IMR-90 (cell line): ENCODE measurements around the gene WNT3. TPM values are rescaled to one million over a fixed set of nuclear protein-coding genes. Genes with fewer than 3 reads are reported as not detected.

ENCODE experiments used
- ATAC-seq: fragments of 200-7000 bp; cut with Tn5 transposase; 2 replicates; pipeline ENCODE4 v1.9.1; 2020; ENCODE audit warnings: low read depth, mild to moderate bottlenecking, moderate library complexity
- BruUV-seq: library from RNA; stranded (reverse); fragments of 400-500 nt; replicated peaks from 2 replicates; lab custom pipeline; 2021; lab: Mats Ljungman, UMichigan
- CTCF ChIA-PET: fragments of 300-600 bp; formaldehyde crosslinking; extraction: SDS; loops from one replicate; lab custom pipeline; 2021; ENCODE audit warnings: antibody characterized with exemption; lab: Yijun Ruan, JAX
- POLR2A ChIA-PET: fragments of 300-600 bp; sonication (Branson Sonifier 250); formaldehyde crosslinking; loops from one replicate; lab custom pipeline; 2022; ENCODE audit warnings: antibody characterized with exemption; ENCODE audit not compliant: unreplicated experiment; lab: Charles Lee
- DNase-seq: peaks from one replicate; pipeline ENCODE4 v3.0.0; 2013
- H2AFZ ChIP-seq: replicated peaks from 2 replicates; pipeline ENCODE3; 2013; ENCODE audit warnings: low read length, mild to moderate bottlenecking; ENCODE audit not compliant: poor library complexity
- H2AK5ac ChIP-seq: 2 replicates; pipeline ENCODE4 v1.6.1; 2013; ENCODE audit warnings: low read depth, low read length, inconsistent platforms
- H2AK9ac ChIP-seq: replicated peaks from 2 replicates; pipeline ENCODE3; 2013; ENCODE audit warnings: mild to moderate bottlenecking, low read depth, low read length, moderate library complexity; ENCODE audit not compliant: poor library complexity
- H2BK120ac ChIP-seq: 2 replicates; pipeline ENCODE4 v1.6.1; 2013; ENCODE audit warnings: low read depth, low read length, inconsistent platforms
- H2BK15ac ChIP-seq: 3 replicates; pipeline ENCODE4 v1.6.1; 2013; ENCODE audit warnings: low read depth, low read length, inconsistent platforms
- H2BK20ac ChIP-seq: 2 replicates; pipeline ENCODE4 v1.6.1; 2013; ENCODE audit warnings: low read depth, mild to moderate bottlenecking, inconsistent platforms, low read length, moderate library complexity
- H2BK5ac ChIP-seq: 2 replicates; pipeline ENCODE4 v1.6.1; 2013; ENCODE audit warnings: mild to moderate bottlenecking, low read depth, low read length, inconsistent platforms; ENCODE audit not compliant: poor library complexity, severe bottlenecking
- H3K14ac ChIP-seq: replicated peaks from 2 replicates; pipeline ENCODE4 v1.6.1; 2013; ENCODE audit warnings: low read depth, low read length, inconsistent platforms
- H3K18ac ChIP-seq: 2 replicates; pipeline ENCODE4 v1.6.1; 2013; ENCODE audit warnings: low read depth, low read length, control low read depth
- H3K23ac ChIP-seq: 2 replicates; pipeline ENCODE4 v1.6.1; 2013; ENCODE audit warnings: low read depth, low read length, inconsistent platforms
- H3K27ac ChIP-seq: 2 replicates; pipeline ENCODE4 v1.5.1; 2013; ENCODE audit warnings: mild to moderate bottlenecking, control low read depth, low read length; ENCODE audit not compliant: insufficient read depth
- H3K27me3 ChIP-seq: 2 replicates; pipeline ENCODE4 v1.6.1; 2013; ENCODE audit warnings: low read length; ENCODE audit not compliant: control insufficient read depth, insufficient read depth
- H3K36me3 ChIP-seq: 2 replicates; pipeline ENCODE4 v1.6.1; 2013; ENCODE audit warnings: low read length, mixed read lengths; ENCODE audit not compliant: control insufficient read depth, insufficient read depth
- H3K4ac ChIP-seq: 2 replicates; pipeline ENCODE4 v1.6.1; 2013; ENCODE audit warnings: low read depth, low read length, inconsistent platforms
- H3K4me1 ChIP-seq: 2 replicates; pipeline ENCODE4 v1.6.1; 2013; ENCODE audit warnings: low read length, mixed read lengths; ENCODE audit not compliant: control insufficient read depth, insufficient read depth
- H3K4me2 ChIP-seq: 2 replicates; pipeline ENCODE4 v1.6.1; 2013; ENCODE audit warnings: low read depth, mild to moderate bottlenecking, control low read depth, low read length, moderate library complexity
- H3K4me3 ChIP-seq: 2 replicates; pipeline ENCODE4 v1.5.1; 2013; ENCODE audit warnings: low read depth, mild to moderate bottlenecking, control low read depth, low read length, moderate library complexity; ENCODE audit not compliant: insufficient read depth
- H3K56ac ChIP-seq: 2 replicates; pipeline ENCODE4 v1.6.1; 2013; ENCODE audit warnings: low read length, inconsistent platforms; ENCODE audit not compliant: insufficient read depth; ENCODE audit errors: extremely low read depth
- H3K79me1 ChIP-seq, 2 experiments: 2 replicates each; pipeline ENCODE4 v1.6.1; 2013; ENCODE audit warnings: low read length in 2 of 2, inconsistent platforms in 1 of 2, low read depth in 1 of 2
- H3K9ac ChIP-seq: 2 replicates; pipeline ENCODE4 v1.6.1; 2013; ENCODE audit warnings: low read depth, low read length, control low read depth
- H3K9me1 ChIP-seq: 2 replicates; pipeline ENCODE4 v1.6.1; 2013; ENCODE audit warnings: low read length, inconsistent platforms; ENCODE audit not compliant: insufficient read depth
- H3K9me3 ChIP-seq: 2 replicates; pipeline ENCODE4 v1.6.1; 2013; ENCODE audit warnings: low read length; ENCODE audit not compliant: control insufficient read depth, insufficient read depth
- H4K20me1 ChIP-seq: 2 replicates; pipeline ENCODE4 v1.6.1; 2013; ENCODE audit warnings: low read length, inconsistent platforms; ENCODE audit not compliant: insufficient read depth
- H4K5ac ChIP-seq: 2 replicates; pipeline ENCODE4 v1.6.1; 2013; ENCODE audit warnings: mild to moderate bottlenecking, low read depth, low read length, control low read depth
- H4K8ac ChIP-seq, 2 experiments: 2 replicates each; pipeline ENCODE4 v1.6.1; 2013; ENCODE audit warnings: low read depth in 2 of 2, low read length in 2 of 2, control low read depth in 1 of 2, inconsistent platforms in 1 of 2
- H4K91ac ChIP-seq: 2 replicates; pipeline ENCODE4 v1.6.1; 2013; ENCODE audit warnings: low read depth, low read length, inconsistent platforms; ENCODE audit not compliant: insufficient read depth
- CHD1 ChIP-seq: IDR thresholded peaks from 2 replicates; pipeline ENCODE4 v1.6.1; 2012; ENCODE audit warnings: low read depth, low read length, improper control_type of control experiment
- MAFK ChIP-seq: IDR thresholded peaks from 2 replicates; pipeline ENCODE4 v1.6.1; 2012; ENCODE audit warnings: low read depth, low read length, improper control_type of control experiment
- WGBS, 2 experiments: methylation state at CpG; one replicate each; pipeline versions ENCODE4 v1.1.5 to v1.1.7; 2013; ENCODE audit warnings: missing lambda C conversion rate in 2 of 2; ENCODE audit not compliant: insufficient read length in 1 of 2; ENCODE audit errors: extremely low coverage in 2 of 2; 5-methylcytosine and 5-hydroxymethylcytosine counted together
- dilution Hi-C: fragments of 300-500 bp; cut with HindIII; formaldehyde crosslinking; loops from one replicate; pipeline ENCODE4 v1.14.3; 2018; ENCODE audit warnings: low sequenced_read_pairs; ENCODE audit not compliant: unreplicated experiment
- in situ Hi-C: fragments of 300-500 bp; cut with MboI; formaldehyde crosslinking; loops from 3 replicates; pipeline ENCODE4 v1.14.3; 2019; ENCODE audit warnings: low sequenced_read_pairs, inconsistent platforms, mixed read lengths
- intact Hi-C: fragments of 100-400 bp; cut with micrococcal nuclease; formaldehyde crosslinking; loops from 2 replicates; pipeline ENCODE4 v1.10.0; 2022
- polyA plus RNA-seq, 3 experiments: library from polyadenylated mRNA; depleted of rRNA; stranded (reverse); fragments of >200 nt; gene quantifications; 2 replicates each; pipeline ENCODE4 v1.2.3, GENCODE V29; 2012; ENCODE audit warnings: low replicate concordance in 1 of 3
- total RNA-seq: library from RNA; depleted of rRNA; stranded (reverse); fragments of >200 nt; gene quantifications from 2 replicates; pipeline ENCODE4 v1.2.3, GENCODE V29; 2012
- TF ChIP-seq, protein P1 (sequence below): fragments of 150-350 bp; IDR thresholded peaks from 2 replicates; pipeline ENCODE4 v1.6.1; 2017; ENCODE audit warnings: mild to moderate bottlenecking, antibody characterized with exemption, low read length, low read depth

WNT3 gene
- total and polyA plus RNA-seq, 2 of the 4 experiments (the other 2 are of a cell fraction): 0.72 to 1.0 TPM

GRCh38 chr17:46836500-46836899, 18.0 kb upstream of the WNT3 start:
- H2AFZ ChIP-seq: no peak overlapping the region
- ChIA-PET CTCF (interaction anchor here (0.7 to 1.4 kb wide), 4 partner anchors 11 to 79 kb away, joined by 3 to 4 read pairs (median 3); no protein-coding TSS in a partner anchor), POLR2A (no interaction called here)
- ATAC-seq (no peak), DNase-seq (no peak)
- WGBS, 2 experiments: 71% methylated on average over 1 of the region's 2 CpGs; no CpG with 5 or more reads in 1 of the 2 experiments
- no peak overlapping the region for H3K56ac ChIP-seq
- intact Hi-C loops: no loop called here
- no peak overlapping the region for H2BK5ac ChIP-seq
- no peak overlapping the region for H4K91ac ChIP-seq
- H2BK20ac ChIP-seq: no peak overlapping the region
- no peak overlapping the region for H3K18ac ChIP-seq
- no peak overlapping the region for H3K4ac ChIP-seq
- H2BK15ac ChIP-seq: no peak overlapping the region
- H3K36me3 ChIP-seq: no peaks in the 10 kb centered on the region
- H3K4me1 ChIP-seq: no peaks in the 10 kb centered on the region
- no peak for TF ChIP-seq CHD1
- TF ChIP-seq, protein P1, sequence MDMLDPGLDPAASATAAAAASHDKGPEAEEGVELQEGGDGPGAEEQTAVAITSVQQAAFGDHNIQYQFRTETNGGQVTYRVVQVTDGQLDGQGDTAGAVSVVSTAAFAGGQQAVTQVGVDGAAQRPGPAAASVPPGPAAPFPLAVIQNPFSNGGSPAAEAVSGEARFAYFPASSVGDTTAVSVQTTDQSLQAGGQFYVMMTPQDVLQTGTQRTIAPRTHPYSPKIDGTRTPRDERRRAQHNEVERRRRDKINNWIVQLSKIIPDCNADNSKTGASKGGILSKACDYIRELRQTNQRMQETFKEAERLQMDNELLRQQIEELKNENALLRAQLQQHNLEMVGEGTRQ: no peak
- TF ChIP-seq MAFK: no peak
- dilution Hi-C loops: no loop called here
- no TSS peak for BruUV-seq
- no peak overlapping the region for H3K27ac ChIP-seq
- H3K4me3 ChIP-seq: no peak overlapping the region
- no peak overlapping the region for H3K23ac ChIP-seq
- in situ Hi-C loops: loop anchor here (5.0 kb wide), 1 partner anchor 106 kb away; no protein-coding TSS in a partner anchor
- no peaks in the 10 kb centered on the region for H4K20me1 ChIP-seq
- no peak overlapping the region for H4K5ac ChIP-seq
- no peak overlapping the region for H2BK120ac ChIP-seq
- H3K4me2 ChIP-seq: no peak overlapping the region
- peaks cover 1% of the 10 kb centered on the region; the same call in 1 of the 2 replicates for H3K9me3 ChIP-seq
- H2AK9ac ChIP-seq: no peak overlapping the region
- H3K9me1 ChIP-seq: no peaks in the 10 kb centered on the region
- H3K27me3 ChIP-seq: peaks cover 21% of the 10 kb centered on the region
- no peak overlapping the region for H4K8ac ChIP-seq
- H3K9ac ChIP-seq: no peak overlapping the region
- H3K14ac ChIP-seq: no peak overlapping the region
- H3K79me1 ChIP-seq: no peaks in the 10 kb centered on the region
- H2AK5ac ChIP-seq: no peak overlapping the region
